Inferior parietal cortex (tissue), 1 donor: ENCODE measurements around the gene HMCN1.
A peak's percentile ranks its signal among the peaks of the same experiment; 100 is the strongest.
"Not testable (repeated sequence)": the region's sequence is repeated elsewhere in the genome, so short reads cannot be mapped to it uniquely, and the experiment has no call there.

Experiments
- DNase-seq: peaks from one replicate; pipeline ENCODE4 v3.0.0-alpha.2; 2016; ENCODE audit errors: extremely low spot score

HMCN1 gene

GRCh38 chr1:186194107-186194756 lies 460.0 kb downstream of the HMCN1 start:
- no peak for DNase-seq

GRCh38 chr1:186195377-186195931 lies 461.3 kb downstream of the HMCN1 start:
- peak; percentile 19 for DNase-seq

GRCh38 chr1:186202271-186202764 lies 468.1 kb downstream of the HMCN1 start:
- no peak for DNase-seq

- no peak for DNase-seq
Observed at GRCh38 chr1:186202776-186203175, 468.6 kb downstream of the HMCN1 start.

- no peak for DNase-seq
Observed at GRCh38 chr1:186206048-186206570, 471.9 kb downstream of the HMCN1 start.

GRCh38 chr1:186207391-186208085 lies 473.3 kb downstream of the HMCN1 start:
- no peak for DNase-seq

GRCh38 chr1:186208405-186209129 lies 474.4 kb downstream of the HMCN1 start:
- no peak for DNase-seq

GRCh38 chr1:186210258-186210657 lies 476.1 kb downstream of the HMCN1 start:
- DNase-seq = no peak

GRCh38 chr1:186211583-186211982 lies 477.4 kb downstream of the HMCN1 start:
- not testable (repeated sequence) for DNase-seq

- peak; percentile 82 for DNase-seq
Observed at GRCh38 chr1:186212568-186213224, 478.5 kb downstream of the HMCN1 start.

- DNase-seq = no peak
Observed at GRCh38 chr1:186213225-186213607, 479.0 kb downstream of the HMCN1 start.

GRCh38 chr1:186214791-186215190 lies 480.6 kb downstream of the HMCN1 start:
- no peak for DNase-seq

GRCh38 chr1:186215636-186216035 lies 481.4 kb downstream of the HMCN1 start:
- DNase-seq = no peak

- DNase-seq = no peak
Observed at GRCh38 chr1:186218654-186219352, 484.6 kb downstream of the HMCN1 start.

- no peak for DNase-seq
Observed at GRCh38 chr1:186220067-186220466, 485.9 kb downstream of the HMCN1 start.

GRCh38 chr1:186220911-186221310 lies 486.7 kb downstream of the HMCN1 start:
- no peak for DNase-seq

GRCh38 chr1:186225096-186225495 lies 490.9 kb downstream of the HMCN1 start:
- no peak for DNase-seq

GRCh38 chr1:186228749-186229148 lies 494.6 kb downstream of the HMCN1 start:
- no peak for DNase-seq

GRCh38 chr1:186231861-186232436 lies 497.8 kb downstream of the HMCN1 start:
- DNase-seq = no peak

- no peak for DNase-seq
Observed at GRCh38 chr1:186234976-186235686, 500.9 kb downstream of the HMCN1 start.
